IMR-90 (cell line): ENCODE measurements around the gene TMEM219.

Source experiments
- BHLHE40 ChIP-seq: fragments of 150-350 bp; IDR thresholded peaks from 2 replicates; pipeline ENCODE4 v1.6.1; 2016; ENCODE audit warnings: mild to moderate bottlenecking, low read depth, low read length
- FOS ChIP-seq: fragments of 150-350 bp; IDR thresholded peaks from 2 replicates; pipeline ENCODE4 v1.6.1; 2016; ENCODE audit warnings: low read depth, low read length
- MXI1 ChIP-seq: IDR thresholded peaks from 2 replicates; pipeline ENCODE4 v1.6.1; 2012; ENCODE audit warnings: low read depth, mild to moderate bottlenecking, low read length, moderate library complexity, borderline replicate concordance
- NFE2L2 ChIP-seq: fragments of 150-350 bp; IDR thresholded peaks from 2 replicates; pipeline ENCODE4 v1.6.1; 2016; ENCODE audit warnings: low read depth, mild to moderate bottlenecking, low read length
- POLR2A ChIP-seq: IDR thresholded peaks from 2 replicates; pipeline ENCODE4 v1.6.1; 2012; ENCODE audit warnings: mild to moderate bottlenecking, low read depth, low read length
- RAD21 ChIP-seq: IDR thresholded peaks from 2 replicates; pipeline ENCODE4 v1.6.1; 2012; ENCODE audit warnings: low read length, improper control_type of control experiment
- SMC3 ChIP-seq: fragments of 150-350 bp; IDR thresholded peaks from 2 replicates; pipeline ENCODE4 v1.6.1; 2016; ENCODE audit warnings: low read depth, mild to moderate bottlenecking, antibody characterized with exemption, low read length, moderate library complexity
- TF ChIP-seq, protein P1 (sequence below): conservative IDR thresholded peaks from 2 replicates; pipeline ENCODE4 v1.5.1; 2012; ENCODE audit warnings: mild to moderate bottlenecking, low read depth, low read length, improper control_type of control experiment
- TF ChIP-seq, protein P2 (sequence below): fragments of 150-350 bp; IDR thresholded peaks from 2 replicates; pipeline ENCODE4 v1.6.1; 2016; ENCODE audit warnings: low read depth, mild to moderate bottlenecking, low read length, moderate library complexity, borderline replicate concordance

GRCh38 chr16:29989111-29989858 lies 27.4 kb downstream of the TMEM219 start:
- TF ChIP-seq POLR2A (no peak), SMC3 (no peak), BHLHE40 (no peak), FOS (no peak), MXI1 (no peak), RAD21 (no peak), NFE2L2 (no peak)
- TF ChIP-seq, protein P1, sequence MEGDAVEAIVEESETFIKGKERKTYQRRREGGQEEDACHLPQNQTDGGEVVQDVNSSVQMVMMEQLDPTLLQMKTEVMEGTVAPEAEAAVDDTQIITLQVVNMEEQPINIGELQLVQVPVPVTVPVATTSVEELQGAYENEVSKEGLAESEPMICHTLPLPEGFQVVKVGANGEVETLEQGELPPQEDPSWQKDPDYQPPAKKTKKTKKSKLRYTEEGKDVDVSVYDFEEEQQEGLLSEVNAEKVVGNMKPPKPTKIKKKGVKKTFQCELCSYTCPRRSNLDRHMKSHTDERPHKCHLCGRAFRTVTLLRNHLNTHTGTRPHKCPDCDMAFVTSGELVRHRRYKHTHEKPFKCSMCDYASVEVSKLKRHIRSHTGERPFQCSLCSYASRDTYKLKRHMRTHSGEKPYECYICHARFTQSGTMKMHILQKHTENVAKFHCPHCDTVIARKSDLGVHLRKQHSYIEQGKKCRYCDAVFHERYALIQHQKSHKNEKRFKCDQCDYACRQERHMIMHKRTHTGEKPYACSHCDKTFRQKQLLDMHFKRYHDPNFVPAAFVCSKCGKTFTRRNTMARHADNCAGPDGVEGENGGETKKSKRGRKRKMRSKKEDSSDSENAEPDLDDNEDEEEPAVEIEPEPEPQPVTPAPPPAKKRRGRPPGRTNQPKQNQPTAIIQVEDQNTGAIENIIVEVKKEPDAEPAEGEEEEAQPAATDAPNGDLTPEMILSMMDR, result no peak
- TF ChIP-seq, protein P2, sequence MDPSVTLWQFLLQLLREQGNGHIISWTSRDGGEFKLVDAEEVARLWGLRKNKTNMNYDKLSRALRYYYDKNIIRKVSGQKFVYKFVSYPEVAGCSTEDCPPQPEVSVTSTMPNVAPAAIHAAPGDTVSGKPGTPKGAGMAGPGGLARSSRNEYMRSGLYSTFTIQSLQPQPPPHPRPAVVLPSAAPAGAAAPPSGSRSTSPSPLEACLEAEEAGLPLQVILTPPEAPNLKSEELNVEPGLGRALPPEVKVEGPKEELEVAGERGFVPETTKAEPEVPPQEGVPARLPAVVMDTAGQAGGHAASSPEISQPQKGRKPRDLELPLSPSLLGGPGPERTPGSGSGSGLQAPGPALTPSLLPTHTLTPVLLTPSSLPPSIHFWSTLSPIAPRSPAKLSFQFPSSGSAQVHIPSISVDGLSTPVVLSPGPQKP, result no peak
